DOHH2 (cell line): ENCODE data around the gene SAP130.

Source experiments
- EZH2phosphoT487 ChIP-seq: fragments of 200-600 bp; sonication (generic); IDR thresholded peaks from 2 replicates; pipeline ENCODE4 v1.6.1; 2017; ENCODE audit warnings: borderline replicate concordance, mild to moderate bottlenecking, antibody characterized with exemption, low read length, moderate library complexity, mixed read lengths
- TF ChIP-seq, protein P1 (sequence below): fragments of 200-600 bp; sonication (generic); IDR thresholded peaks from one replicate; pipeline ENCODE4 v1.5.1; 2014; ENCODE audit warnings: antibody characterized with exemption, mild to moderate bottlenecking, low read depth, low read length; ENCODE audit not compliant: poor library complexity, severe bottlenecking

DNA sequence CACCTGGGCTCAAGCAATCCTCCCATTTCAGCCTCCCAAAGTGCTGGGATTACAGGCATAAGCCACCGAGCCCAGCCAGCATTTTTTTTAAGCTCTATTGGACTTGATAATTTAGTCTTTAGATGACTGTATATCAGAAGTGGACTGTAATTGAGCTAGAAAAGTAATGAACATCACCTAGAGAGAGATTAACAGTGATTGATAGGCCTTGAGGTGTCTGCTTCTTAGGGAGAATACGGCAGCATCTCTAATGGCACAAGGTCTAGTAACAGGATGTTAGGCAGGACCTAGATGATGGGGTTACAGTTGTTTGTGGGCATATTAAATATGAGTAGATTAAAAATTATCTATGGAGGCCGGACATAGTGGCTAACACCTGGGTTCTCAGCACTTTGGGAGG is 45.4 kb upstream of the SAP130 start:
- TF ChIP-seq, protein P1, sequence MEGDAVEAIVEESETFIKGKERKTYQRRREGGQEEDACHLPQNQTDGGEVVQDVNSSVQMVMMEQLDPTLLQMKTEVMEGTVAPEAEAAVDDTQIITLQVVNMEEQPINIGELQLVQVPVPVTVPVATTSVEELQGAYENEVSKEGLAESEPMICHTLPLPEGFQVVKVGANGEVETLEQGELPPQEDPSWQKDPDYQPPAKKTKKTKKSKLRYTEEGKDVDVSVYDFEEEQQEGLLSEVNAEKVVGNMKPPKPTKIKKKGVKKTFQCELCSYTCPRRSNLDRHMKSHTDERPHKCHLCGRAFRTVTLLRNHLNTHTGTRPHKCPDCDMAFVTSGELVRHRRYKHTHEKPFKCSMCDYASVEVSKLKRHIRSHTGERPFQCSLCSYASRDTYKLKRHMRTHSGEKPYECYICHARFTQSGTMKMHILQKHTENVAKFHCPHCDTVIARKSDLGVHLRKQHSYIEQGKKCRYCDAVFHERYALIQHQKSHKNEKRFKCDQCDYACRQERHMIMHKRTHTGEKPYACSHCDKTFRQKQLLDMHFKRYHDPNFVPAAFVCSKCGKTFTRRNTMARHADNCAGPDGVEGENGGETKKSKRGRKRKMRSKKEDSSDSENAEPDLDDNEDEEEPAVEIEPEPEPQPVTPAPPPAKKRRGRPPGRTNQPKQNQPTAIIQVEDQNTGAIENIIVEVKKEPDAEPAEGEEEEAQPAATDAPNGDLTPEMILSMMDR = no peak
- no peak for TF ChIP-seq EZH2phosphoT487
